ENCODE data around the gene PDP2.

DNA sequence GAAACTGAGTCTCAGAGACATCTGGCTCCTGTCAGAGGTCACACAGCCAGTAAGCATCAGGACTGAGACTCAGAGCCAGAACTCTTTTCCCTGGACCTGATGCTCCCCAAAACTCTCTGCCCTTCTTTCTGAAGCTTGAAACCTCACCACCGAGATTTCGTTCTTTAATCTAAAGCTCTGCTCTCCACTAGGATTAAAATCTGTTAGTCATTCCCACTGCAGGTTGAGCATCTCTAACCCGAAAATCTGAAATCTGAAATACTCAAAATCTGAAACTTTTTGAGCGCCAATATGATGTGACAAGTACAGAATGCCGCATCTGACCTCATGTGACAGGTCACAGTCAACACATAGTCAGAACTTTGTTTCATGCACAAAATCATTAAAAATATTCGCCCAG is 36.2 kb downstream of the PDP2 start:
- no peak for TF ChIP-seq POLR2A (IDR thresholded peaks at IDR 0.05)
- TF ChIP-seq, protein P1, sequence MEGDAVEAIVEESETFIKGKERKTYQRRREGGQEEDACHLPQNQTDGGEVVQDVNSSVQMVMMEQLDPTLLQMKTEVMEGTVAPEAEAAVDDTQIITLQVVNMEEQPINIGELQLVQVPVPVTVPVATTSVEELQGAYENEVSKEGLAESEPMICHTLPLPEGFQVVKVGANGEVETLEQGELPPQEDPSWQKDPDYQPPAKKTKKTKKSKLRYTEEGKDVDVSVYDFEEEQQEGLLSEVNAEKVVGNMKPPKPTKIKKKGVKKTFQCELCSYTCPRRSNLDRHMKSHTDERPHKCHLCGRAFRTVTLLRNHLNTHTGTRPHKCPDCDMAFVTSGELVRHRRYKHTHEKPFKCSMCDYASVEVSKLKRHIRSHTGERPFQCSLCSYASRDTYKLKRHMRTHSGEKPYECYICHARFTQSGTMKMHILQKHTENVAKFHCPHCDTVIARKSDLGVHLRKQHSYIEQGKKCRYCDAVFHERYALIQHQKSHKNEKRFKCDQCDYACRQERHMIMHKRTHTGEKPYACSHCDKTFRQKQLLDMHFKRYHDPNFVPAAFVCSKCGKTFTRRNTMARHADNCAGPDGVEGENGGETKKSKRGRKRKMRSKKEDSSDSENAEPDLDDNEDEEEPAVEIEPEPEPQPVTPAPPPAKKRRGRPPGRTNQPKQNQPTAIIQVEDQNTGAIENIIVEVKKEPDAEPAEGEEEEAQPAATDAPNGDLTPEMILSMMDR (IDR thresholded peaks at IDR 0.05 in 4 of 5, conservative IDR thresholded peaks at IDR 0.05 in 1 of 5): no peak
